Left lung (tissue), 10 donors: ENCODE measurements around the gene FOXD2. TPM values are rescaled to one million over a fixed set of nuclear protein-coding genes. Genes with fewer than 3 reads are reported as not detected.

Experiments used
- ATAC-seq: fragments of 200-7000 bp; cut with Tn5 transposase; one replicate; pipeline ENCODE4 v1.9.1; 2020; ENCODE audit warnings: moderate library complexity
- DNase-seq, 4 donors: peaks; one replicate each; pipeline ENCODE4 v3.0.0-alpha.2; 2013 to 2020
- H3K27ac ChIP-seq, 2 donors: fragments of 200-600 bp; sonication (generic) in 1 of 2; one replicate each; pipeline versions ENCODE4 v1.5.0 to v1.8.0; 2020 to 2021
- H3K27me3 ChIP-seq, 2 donors: fragments of 200-600 bp; sonication (generic) in 1 of 2; one replicate each; pipeline versions ENCODE4 v1.5.0 to v1.8.0; 2020 to 2021
- H3K36me3 ChIP-seq, 2 donors: fragments of 200-600 bp; sonication (generic) in 1 of 2; one replicate each; pipeline versions ENCODE4 v1.5.0 to v1.8.0; 2020 to 2021
- H3K4me1 ChIP-seq, 2 donors: fragments of 200-600 bp; one replicate each; pipeline ENCODE4 v1.8.0; 2021
- H3K4me3 ChIP-seq, 2 donors: fragments of 200-600 bp; sonication (generic) in 1 of 2; one replicate each; pipeline versions ENCODE4 v1.5.0 to v1.8.0; 2020 to 2021; ENCODE audit warnings: mild to moderate bottlenecking in 1 of 2
- H3K9me3 ChIP-seq, 2 donors: fragments of 200-600 bp; sonication (generic) in 1 of 2; one replicate each; pipeline versions ENCODE4 v1.5.0 to v1.8.0; 2020 to 2021
- CTCF ChIP-seq, 2 donors: fragments of 200-600 bp; sonication (generic) in 1 of 2; IDR thresholded peaks; one replicate each; pipeline versions ENCODE4 v1.5.0 to v1.8.0; 2021; ENCODE audit warnings: antibody characterized with exemption in 2 of 2
- intact Hi-C, 2 donors: fragments of 100-400 bp; cut with DNase I; formaldehyde crosslinking; loops; one replicate each; pipeline versions ENCODE4 v1.11.2 to v1.14.2; 2022
- polyA plus RNA-seq, 6 donors: library from polyadenylated mRNA; unstranded; fragments of 120-200 nt; gene quantifications; one replicate each; pipeline ENCODE4 v1.2.1, GENCODE V29; 2013; ENCODE audit not compliant: insufficient read length in 6 of 6
- total RNA-seq, 2 donors: library from RNA; stranded (reverse); fragmentation: NEBNext Ultra II Directional; extraction: Animal tissue kit (Norgen Biotek cat#: 25700); gene quantifications; one replicate each; pipeline ENCODE4 v1.2.1, GENCODE V29; 2021
- donor health status: DM: no; HTN: yes; CAD: no.
- donor health status: DM: no; HTN: no; CAD: no.

The FOXD2 gene
- total and polyA plus RNA-seq, 8 donors, result 0.29 to 0.46 (median 0.35) TPM

- no peak for TF ChIP-seq CTCF (IDR thresholded peaks at IDR 0.05)
- ATAC-seq, result no peak
- Histone ChIP-seq H3K27ac (no peak overlapping the region), H3K36me3 (no peaks in the 10 kb centered on the region), H3K9me3 (no peaks in the 10 kb centered on the region), H3K4me3 (no peak overlapping the region), H3K4me1 (no peaks in the 10 kb centered on the region), H3K27me3 (peaks cover 31 to 90% of the 10 kb centered on the region in 2 donors)
- intact Hi-C loops, result no loop called here
- no peak for DNase-seq
Measured at GRCh38 chr1:47460040-47460439, 22.2 kb downstream of the FOXD2 start.

GRCh38 chr1:47460456-47460855 lies 22.6 kb downstream of the FOXD2 start:
- H3K36me3 ChIP-seq, result no peaks in the 10 kb centered on the region
- DNase-seq, result no peak
- intact Hi-C loops, result no loop called here
- H3K27me3 ChIP-seq, result peaks cover 31 to 86% of the 10 kb centered on the region in 2 donors
- H3K4me3 ChIP-seq, result no peak overlapping the region
- H3K27ac ChIP-seq, result no peak overlapping the region
- TF ChIP-seq CTCF (IDR thresholded peaks at IDR 0.05), result no peak
- ATAC-seq, result no peak
- no peaks in the 10 kb centered on the region for H3K4me1 ChIP-seq
- no peaks in the 10 kb centered on the region for H3K9me3 ChIP-seq

- no peak for TF ChIP-seq CTCF (IDR thresholded peaks at IDR 0.05)
- Histone ChIP-seq H3K27ac (no peak overlapping the region), H3K4me3 (no peak overlapping the region), H3K9me3 (no peaks in the 10 kb centered on the region), H3K36me3 (no peaks in the 10 kb centered on the region), H3K4me1 (no peaks in the 10 kb centered on the region), H3K27me3 (peaks cover 17 to 69% of the 10 kb centered on the region in 2 donors)
- DNase-seq, result no peak
- ATAC-seq, result no peak
- intact Hi-C loops, result no loop called here
Measured at GRCh38 chr1:47465605-47466004, 27.8 kb downstream of the FOXD2 start.

GRCh38 chr1:47468709-47469389 lies 31.0 kb downstream of the FOXD2 start:
- Histone ChIP-seq H3K27ac (no peak overlapping the region), H3K36me3 (no peaks in the 10 kb centered on the region), H3K27me3 (peaks cover 0 to 43% of the 10 kb centered on the region in 2 donors), H3K4me1 (no peaks in the 10 kb centered on the region), H3K4me3 (no peak overlapping the region), H3K9me3 (no peaks in the 10 kb centered on the region)
- intact Hi-C loops, result no loop called here
- ATAC-seq, result no peak
- no peak for TF ChIP-seq CTCF (IDR thresholded peaks at IDR 0.05)
- no peak for DNase-seq

- H3K27ac ChIP-seq, result no peak overlapping the region
- no peak for TF ChIP-seq CTCF (IDR thresholded peaks at IDR 0.05)
- DNase-seq (no peak), ATAC-seq (no peak)
- H3K27me3 ChIP-seq, result peaks cover 0 to 37% of the 10 kb centered on the region in 2 donors
- H3K4me3 ChIP-seq, result no peak overlapping the region
- no peaks in the 10 kb centered on the region for H3K4me1 ChIP-seq
- H3K9me3 ChIP-seq, result no peaks in the 10 kb centered on the region
- H3K36me3 ChIP-seq, result no peaks in the 10 kb centered on the region
- intact Hi-C loops, result no loop called here
Measured at GRCh38 chr1:47469390-47469759, 31.5 kb downstream of the FOXD2 start.
